Measurements from ENCODE around the gene PRPF6. TPM values are rescaled to one million over a fixed set of nuclear protein-coding genes. Genes with fewer than 3 reads are reported as not detected.
A peak's percentile ranks its signal among the peaks of the same experiment; 100 is the strongest.

PRPF6 gene
- polyA plus RNA-seq (2013, experiment 1 of 2) = 31.5 TPM
- polyA plus RNA-seq (2013, experiment 2 of 2) = 30.9 TPM

- H2BK120ac ChIP-seq (ENCODE audit: low read depth, low read length) = peak within 1 kb of the TSS; percentile 62
- peak within 1 kb of the TSS; percentile 95 for H3K4me2 ChIP-seq (ENCODE audit: low read length, poor library complexity, severe bottlenecking)
- peak within 1 kb of the TSS; percentile 88 for H2AFZ ChIP-seq (ENCODE audit: low read depth, low read length)
- H3K4me3 ChIP-seq (ENCODE audit: insufficient read depth in 1 of 2, low read depth in 1 of 2, low read length in 2 of 2) = peak within 1 kb of the TSS; percentile 77 to 98
- peak within 1 kb of the TSS; percentile 96 for H4K91ac ChIP-seq (ENCODE audit: low read length)
- peaks cover 47% of the 10 kb centered on the region for H3K4me1 ChIP-seq (ENCODE audit: control insufficient read depth, insufficient read depth, low read depth, low read length)
- no peaks in the 10 kb centered on the region for H3K27me3 ChIP-seq (ENCODE audit: control insufficient read depth in 1 of 2, insufficient read depth in 1 of 2, low read length in 2 of 2)
- 2% methylated on average over 65 of the region's 75 CpGs for WGBS
- H3K79me1 ChIP-seq (replicated peaks; ENCODE audit: low read length, poor library complexity, severe bottlenecking) = peaks cover 16% of the 10 kb centered on the region
- no peak within 1 kb of the TSS for H2AK5ac ChIP-seq (ENCODE audit: low read length, severe bottlenecking)
- H2BK15ac ChIP-seq (ENCODE audit: low read depth, poor library complexity, severe bottlenecking) = no peak within 1 kb of the TSS
- peak within 1 kb of the TSS; percentile 41 to 77 for H3K18ac ChIP-seq (ENCODE audit: low read depth in 1 of 2, low read length in 2 of 2)
- H3K27ac ChIP-seq (ENCODE audit: low read length, poor library complexity, severe bottlenecking) = peak within 1 kb of the TSS; percentile 36
- H3K23ac ChIP-seq (ENCODE audit: low read length in 2 of 2) = no peak within 1 kb of the TSS
- H2BK5ac ChIP-seq (ENCODE audit: low read depth, low read length, poor library complexity, severe bottlenecking) = no peak within 1 kb of the TSS
- no peaks in the 10 kb centered on the region for H3K9me3 ChIP-seq (ENCODE audit: control insufficient read depth, low read length)
- H3K36me3 ChIP-seq (ENCODE audit: control insufficient read depth in 1 of 2, insufficient read depth in 2 of 2, low read depth in 1 of 2, low read length in 2 of 2) = peaks cover 22 to 31% of the 10 kb centered on the region in 2 experiments
- peak within 1 kb of the TSS; percentile 21 to 86 for H3K4ac ChIP-seq (ENCODE audit: low read depth in 1 of 2, low read length in 2 of 2)
- peak within 1 kb of the TSS in 1 of 2 experiments; percentile 94 for H2BK12ac ChIP-seq (ENCODE audit: low read length in 2 of 2)
- H3K9ac ChIP-seq (ENCODE audit: low read length) = peak within 1 kb of the TSS; percentile 92
- DNase-seq = peak; percentile 94
- H4K8ac ChIP-seq (ENCODE audit: low read length) = peak within 1 kb of the TSS; percentile 96
- peak within 1 kb of the TSS in 1 of 2 experiments; percentile 76 for H3K14ac ChIP-seq (ENCODE audit: low read length in 2 of 2)
These were observed at the start of gene PRPF6 for GRCh38 chr20:63980806-63981728. TSS of gene PRPF6 (plus strand) at chr20:63981132. CDS start at chr20:63981246, 114 bp downstream.

- Histone ChIP-seq H4K8ac (ENCODE audit: low read length) (no peak overlapping the region), H2BK120ac (ENCODE audit: low read depth, low read length) (no peak overlapping the region), H2AFZ (ENCODE audit: low read depth, low read length) (no peak overlapping the region), H3K27ac (ENCODE audit: low read length, poor library complexity, severe bottlenecking) (no peak overlapping the region), H3K4me2 (ENCODE audit: low read length, poor library complexity, severe bottlenecking) (no peak overlapping the region), H2BK5ac (ENCODE audit: low read depth, low read length, poor library complexity, severe bottlenecking) (no peak overlapping the region), H4K91ac (ENCODE audit: low read length) (no peak overlapping the region), H3K36me3 (ENCODE audit: control insufficient read depth in 1 of 2, insufficient read depth in 2 of 2, low read depth in 1 of 2, low read length in 2 of 2) (peaks cover 83 to 86% of the 10 kb centered on the region in 2 experiments), H3K23ac (ENCODE audit: low read length in 2 of 2) (no peak overlapping the region), H3K14ac (ENCODE audit: low read length in 2 of 2) (no peak overlapping the region), H2BK15ac (ENCODE audit: low read depth, poor library complexity, severe bottlenecking) (no peak overlapping the region), H3K4me3 (ENCODE audit: insufficient read depth in 1 of 2, low read depth in 1 of 2, low read length in 2 of 2) (no peak overlapping the region), H3K9me3 (ENCODE audit: control insufficient read depth, low read length) (no peaks in the 10 kb centered on the region), H3K79me1 (replicated peaks; ENCODE audit: low read length, poor library complexity, severe bottlenecking) (peaks cover 45% of the 10 kb centered on the region), H3K9ac (ENCODE audit: low read length) (no peak overlapping the region), H3K18ac (ENCODE audit: low read depth in 1 of 2, low read length in 2 of 2) (no peak overlapping the region), H3K27me3 (ENCODE audit: control insufficient read depth in 1 of 2, insufficient read depth in 1 of 2, low read length in 2 of 2) (no peaks in the 10 kb centered on the region), H2AK5ac (ENCODE audit: low read length, severe bottlenecking) (no peak overlapping the region), H2BK12ac (ENCODE audit: low read length in 2 of 2) (no peak overlapping the region), H3K4me1 (ENCODE audit: control insufficient read depth, insufficient read depth, low read depth, low read length) (peaks cover 34% of the 10 kb centered on the region), H3K4ac (ENCODE audit: low read depth in 1 of 2, low read length in 2 of 2) (no peak overlapping the region)
- DNase-seq = no peak
- 99% methylated on average over 19 of the region's 19 CpGs for WGBS
These were observed 49.2 kb upstream of the PRPF6 start for GRCh38 chr20:63931735-63932134.

GRCh38 chr20:63932606-63933160 lies 48.2 kb upstream of the PRPF6 start:
- Histone ChIP-seq H4K8ac (ENCODE audit: low read length) (no peak overlapping the region), H2AK5ac (ENCODE audit: low read length, severe bottlenecking) (no peak overlapping the region), H3K9me3 (ENCODE audit: control insufficient read depth, low read length) (no peaks in the 10 kb centered on the region), H2AFZ (ENCODE audit: low read depth, low read length) (no peak overlapping the region), H3K36me3 (ENCODE audit: control insufficient read depth in 1 of 2, insufficient read depth in 2 of 2, low read depth in 1 of 2, low read length in 2 of 2) (peaks cover 84 to 86% of the 10 kb centered on the region in 2 experiments), H3K27me3 (ENCODE audit: control insufficient read depth in 1 of 2, insufficient read depth in 1 of 2, low read length in 2 of 2) (no peaks in the 10 kb centered on the region), H3K4me2 (ENCODE audit: low read length, poor library complexity, severe bottlenecking) (no peak overlapping the region), H3K9ac (ENCODE audit: low read length) (no peak overlapping the region), H2BK120ac (ENCODE audit: low read depth, low read length) (no peak overlapping the region), H2BK5ac (ENCODE audit: low read depth, low read length, poor library complexity, severe bottlenecking) (no peak overlapping the region), H2BK12ac (ENCODE audit: low read length in 2 of 2) (no peak overlapping the region), H2BK15ac (ENCODE audit: low read depth, poor library complexity, severe bottlenecking) (no peak overlapping the region), H3K27ac (ENCODE audit: low read length, poor library complexity, severe bottlenecking) (no peak overlapping the region), H3K18ac (ENCODE audit: low read depth in 1 of 2, low read length in 2 of 2) (no peak overlapping the region), H3K4me1 (ENCODE audit: control insufficient read depth, insufficient read depth, low read depth, low read length) (peaks cover 34% of the 10 kb centered on the region), H3K4me3 (ENCODE audit: insufficient read depth in 1 of 2, low read depth in 1 of 2, low read length in 2 of 2) (no peak overlapping the region), H3K14ac (ENCODE audit: low read length in 2 of 2) (no peak overlapping the region), H3K4ac (ENCODE audit: low read depth in 1 of 2, low read length in 2 of 2) (no peak overlapping the region), H3K79me1 (replicated peaks; ENCODE audit: low read length, poor library complexity, severe bottlenecking) (peaks cover 44% of the 10 kb centered on the region), H4K91ac (ENCODE audit: low read length) (no peak overlapping the region), H3K23ac (ENCODE audit: low read length in 2 of 2) (no peak overlapping the region)
- DNase-seq = no peak
- WGBS = 96% methylated on average over 17 of the region's 17 CpGs

GRCh38 chr20:63933646-63934045 lies 47.3 kb upstream of the PRPF6 start:
- no peak overlapping the region for H2BK15ac ChIP-seq (ENCODE audit: low read depth, poor library complexity, severe bottlenecking)
- H2AFZ ChIP-seq (ENCODE audit: low read depth, low read length) = no peak overlapping the region
- 96% methylated on average over 5 of the region's 5 CpGs for WGBS
- no peak overlapping the region for H3K27ac ChIP-seq (ENCODE audit: low read length, poor library complexity, severe bottlenecking)
- DNase-seq = no peak
- no peak overlapping the region for H2BK120ac ChIP-seq (ENCODE audit: low read depth, low read length)
- H4K8ac ChIP-seq (ENCODE audit: low read length) = no peak overlapping the region
- H3K79me1 ChIP-seq (replicated peaks; ENCODE audit: low read length, poor library complexity, severe bottlenecking) = peaks cover 40% of the 10 kb centered on the region
- H3K23ac ChIP-seq (ENCODE audit: low read length in 2 of 2) = no peak overlapping the region
- no peak overlapping the region for H2BK12ac ChIP-seq (ENCODE audit: low read length in 2 of 2)
- no peak overlapping the region for H3K9ac ChIP-seq (ENCODE audit: low read length)
- no peak overlapping the region for H4K91ac ChIP-seq (ENCODE audit: low read length)
- no peak overlapping the region for H2BK5ac ChIP-seq (ENCODE audit: low read depth, low read length, poor library complexity, severe bottlenecking)
- no peak overlapping the region for H3K4ac ChIP-seq (ENCODE audit: low read depth in 1 of 2, low read length in 2 of 2)
- no peak overlapping the region for H3K18ac ChIP-seq (ENCODE audit: low read depth in 1 of 2, low read length in 2 of 2)
- H3K4me1 ChIP-seq (ENCODE audit: control insufficient read depth, insufficient read depth, low read depth, low read length) = peaks cover 34% of the 10 kb centered on the region
- H3K4me2 ChIP-seq (ENCODE audit: low read length, poor library complexity, severe bottlenecking) = no peak overlapping the region
- H3K36me3 ChIP-seq (ENCODE audit: control insufficient read depth in 1 of 2, insufficient read depth in 2 of 2, low read depth in 1 of 2, low read length in 2 of 2) = peaks cover 79 to 87% of the 10 kb centered on the region in 2 experiments
- H3K27me3 ChIP-seq (ENCODE audit: control insufficient read depth in 1 of 2, insufficient read depth in 1 of 2, low read length in 2 of 2) = no peaks in the 10 kb centered on the region
- no peak overlapping the region for H3K14ac ChIP-seq (ENCODE audit: low read length in 2 of 2)
- H3K4me3 ChIP-seq (ENCODE audit: insufficient read depth in 1 of 2, low read depth in 1 of 2, low read length in 2 of 2) = no peak overlapping the region
- no peak overlapping the region for H2AK5ac ChIP-seq (ENCODE audit: low read length, severe bottlenecking)
- no peaks in the 10 kb centered on the region for H3K9me3 ChIP-seq (ENCODE audit: control insufficient read depth, low read length)

Data from mesenchymal stem cell (in vitro differentiated cells and primary cell).